ENCODE data around the gene SESN1. TPM values are rescaled to one million over a fixed set of nuclear protein-coding genes. Genes with fewer than 3 reads are reported as not detected.
"Not testable (repeated sequence)": the region's sequence is repeated elsewhere in the genome, so short reads cannot be mapped to it uniquely, and the experiment has no call there.

Gene SESN1
- total RNA-seq = 18.4 and 18.9 TPM in 2 replicates

- FAIRE-seq (no peak), DNase-seq (ENCODE audit: low read depth) (peak; percentile 88)
- Histone ChIP-seq H3K27me3 (ENCODE audit: control insufficient read depth, insufficient read depth, low read length) (no peaks in the 10 kb centered on the region), H3K4me3 (ENCODE audit: low read depth, low read length) (peak within 1 kb of the TSS; percentile 62), H3K36me3 (ENCODE audit: control insufficient read depth, insufficient read depth, low read length) (no peaks in the 10 kb centered on the region)
- no peak for TF ChIP-seq CTCF (IDR thresholded peaks at IDR 0.05; ENCODE audit: insufficient read depth, low read length, severe bottlenecking)
These were observed at the start of gene SESN1 for GRCh38 chr6:109094416-109095035. TSS of gene SESN1 (minus strand) at chr6:109094846. CDS start at chr6:109094073, 773 bp downstream.

GRCh38 chr6:109143191-109143590 is 48.5 kb upstream of the SESN1 start:
- no peaks in the 10 kb centered on the region for H3K36me3 ChIP-seq (ENCODE audit: control insufficient read depth, insufficient read depth, low read length)
- no peak overlapping the region for H3K4me3 ChIP-seq (ENCODE audit: low read depth, low read length)
- no peaks in the 10 kb centered on the region for H3K27me3 ChIP-seq (ENCODE audit: control insufficient read depth, insufficient read depth, low read length)
- TF ChIP-seq CTCF (IDR thresholded peaks at IDR 0.05; ENCODE audit: insufficient read depth, low read length, severe bottlenecking) = no peak
- FAIRE-seq (no peak), DNase-seq (ENCODE audit: low read depth) (no peak)

- H3K4me3 ChIP-seq (ENCODE audit: low read depth, low read length); DNase-seq (ENCODE audit: low read depth); FAIRE-seq; H3K27me3 ChIP-seq (ENCODE audit: control insufficient read depth, insufficient read depth, low read length); H3K36me3 ChIP-seq (ENCODE audit: control insufficient read depth, insufficient read depth, low read length): not testable (repeated sequence)
These were observed 47.4 kb upstream of the SESN1 start for GRCh38 chr6:109142067-109142466.

- TF ChIP-seq CTCF (IDR thresholded peaks at IDR 0.05; ENCODE audit: insufficient read depth, low read length, severe bottlenecking) = no peak
- DNase-seq (ENCODE audit: low read depth) = peak; percentile 84
- H3K4me3 ChIP-seq (ENCODE audit: low read depth, low read length) = no peak overlapping the region
- H3K27me3 ChIP-seq (ENCODE audit: control insufficient read depth, insufficient read depth, low read length) = no peaks in the 10 kb centered on the region
- FAIRE-seq = no peak
- no peaks in the 10 kb centered on the region for H3K36me3 ChIP-seq (ENCODE audit: control insufficient read depth, insufficient read depth, low read length)
These were observed 44.5 kb upstream of the SESN1 start for GRCh38 chr6:109139109-109139508.

GRCh38 chr6:109136530-109136929 is 41.9 kb upstream of the SESN1 start:
- not testable (repeated sequence) for FAIRE-seq; H3K27me3 ChIP-seq (ENCODE audit: control insufficient read depth, insufficient read depth, low read length); DNase-seq (ENCODE audit: low read depth); H3K4me3 ChIP-seq (ENCODE audit: low read depth, low read length); H3K36me3 ChIP-seq (ENCODE audit: control insufficient read depth, insufficient read depth, low read length)

GRCh38 chr6:109136039-109136438 is 41.4 kb upstream of the SESN1 start:
- DNase-seq (ENCODE audit: low read depth); H3K4me3 ChIP-seq (ENCODE audit: low read depth, low read length); FAIRE-seq; H3K36me3 ChIP-seq (ENCODE audit: control insufficient read depth, insufficient read depth, low read length); H3K27me3 ChIP-seq (ENCODE audit: control insufficient read depth, insufficient read depth, low read length): not testable (repeated sequence)

GRCh38 chr6:109135600-109135999 is 41.0 kb upstream of the SESN1 start:
- H3K36me3 ChIP-seq (ENCODE audit: control insufficient read depth, insufficient read depth, low read length); FAIRE-seq; H3K27me3 ChIP-seq (ENCODE audit: control insufficient read depth, insufficient read depth, low read length); DNase-seq (ENCODE audit: low read depth); H3K4me3 ChIP-seq (ENCODE audit: low read depth, low read length): not testable (repeated sequence)

- no peaks in the 10 kb centered on the region for H3K27me3 ChIP-seq (ENCODE audit: control insufficient read depth, insufficient read depth, low read length)
- no peak overlapping the region for H3K4me3 ChIP-seq (ENCODE audit: low read depth, low read length)
- H3K36me3 ChIP-seq (ENCODE audit: control insufficient read depth, insufficient read depth, low read length) = no peaks in the 10 kb centered on the region
- DNase-seq (ENCODE audit: low read depth) (no peak), FAIRE-seq (no peak)
- no peak for TF ChIP-seq CTCF (IDR thresholded peaks at IDR 0.05; ENCODE audit: insufficient read depth, low read length, severe bottlenecking)
These were observed 35.4 kb upstream of the SESN1 start for GRCh38 chr6:109130065-109130464.

Data from bronchial epithelial cell (primary cell).